Measurements from ENCODE around the gene TCIRG1.
A peak's percentile ranks its signal among the peaks of the same experiment; 100 is the strongest.

GRCh38 chr11:68010090-68011041 is 28.5 kb upstream of the TCIRG1 start, which contains the start of gene ALDH3B1:
- TF ChIP-seq CTCF (IDR thresholded peaks at IDR 0.05; ENCODE audit: insufficient read depth, low read length): no peak
- peak; percentile 45 for TF ChIP-seq REST (IDR thresholded peaks at IDR 0.05; ENCODE audit: insufficient replicate concordance, low read depth)
- peak; percentile 93 for TF ChIP-seq POLR2AphosphoS5 (IDR thresholded peaks at IDR 0.05; ENCODE audit: low read depth)
- no peak for TF ChIP-seq GABPA (IDR thresholded peaks at IDR 0.05; ENCODE audit: low read depth)

All from HL-60 (cell line).